Activated CD8-positive, alpha-beta T cell treated with anti-CD3 and anti-CD28 coated beads, Interleukin-2, amount 10 ng/mL, durations not matched to agents 7 days and 5 days (primary cell): ENCODE data around the gene SGTB. TPM values are rescaled to one million over a fixed set of nuclear protein-coding genes. Genes with fewer than 3 reads are reported as not detected.

Experiments used
- ATAC-seq: fragments of 150-1000 bp; cut with Tn5 transposase; one replicate; pipeline ENCODE4 v1.10.0; 2021; ENCODE audit warnings: moderate library complexity
- CTCF ChIA-PET: fragments of 350-600 bp; sonication (Branson Sonifier 250); formaldehyde crosslinking; loops from one replicate; lab custom pipeline; 2021; ENCODE audit warnings: antibody characterized with exemption; lab: Charles Lee
- POLR2A ChIA-PET: fragments of 350-600 bp; sonication (Branson Sonifier 250); formaldehyde crosslinking; loops from one replicate; lab custom pipeline; 2021; ENCODE audit warnings: antibody characterized with exemption; lab: Charles Lee
- DNase-seq: peaks from one replicate; pipeline ENCODE4 v3.0.0-alpha.2; 2020
- H3K27ac Mint-ChIP-seq: one replicate; pipeline ENCODE4 v1.8.0; 2021; ENCODE audit warnings: mild to moderate bottlenecking, mixed read lengths
- H3K27me3 Mint-ChIP-seq: one replicate; pipeline ENCODE4 v1.8.0; 2021; ENCODE audit warnings: low read depth, mixed read lengths
- H3K36me3 Mint-ChIP-seq: one replicate; pipeline ENCODE4 v1.8.0; 2021; ENCODE audit warnings: low read depth, mixed read lengths
- H3K4me1 Mint-ChIP-seq: one replicate; pipeline ENCODE4 v1.8.0; 2021; ENCODE audit warnings: low read depth, mixed read lengths
- H3K4me3 Mint-ChIP-seq: one replicate; pipeline ENCODE4 v1.8.0; 2021; ENCODE audit warnings: mild to moderate bottlenecking, mixed read lengths
- H3K9me3 Mint-ChIP-seq: one replicate; pipeline ENCODE4 v1.8.0; 2022; ENCODE audit warnings: mixed read lengths; ENCODE audit not compliant: insufficient read depth
- total RNA-seq, 2 experiments: library from RNA; stranded (reverse); gene quantifications; one replicate each; pipeline ENCODE4 v1.2.3, GENCODE V29; 2021

Gene SGTB
- total RNA-seq, 2 experiments from 2014 or later: 17.5 to 18.4 TPM

GRCh38 chr5:65663804-65664521 lies 57.9 kb downstream of the SGTB start:
- H3K27ac Mint-ChIP-seq: no peak overlapping the region
- ATAC-seq (no peak), DNase-seq (no peak)
- H3K36me3 Mint-ChIP-seq: peaks cover 17% of the 10 kb centered on the region
- peaks cover 2% of the 10 kb centered on the region for H3K4me1 Mint-ChIP-seq
- no peaks in the 10 kb centered on the region for H3K9me3 Mint-ChIP-seq
- POLR2A ChIA-PET: no interaction called here
- H3K27me3 Mint-ChIP-seq: no peaks in the 10 kb centered on the region
- no peak overlapping the region for H3K4me3 Mint-ChIP-seq
- CTCF ChIA-PET: interaction anchor here (1.0 kb wide), 1 partner anchor 15 kb away, joined by 3 read pairs; no protein-coding TSS in a partner anchor

GRCh38 chr5:65654713-65655112 lies 67.2 kb downstream of the SGTB start:
- Mint-ChIP-seq H3K9me3 (no peaks in the 10 kb centered on the region), H3K4me1 (no peaks in the 10 kb centered on the region), H3K36me3 (peaks cover 19% of the 10 kb centered on the region), H3K4me3 (no peak overlapping the region), H3K27me3 (no peaks in the 10 kb centered on the region), H3K27ac (no peak overlapping the region)
- DNase-seq: no peak
- ATAC-seq: no peak
- ChIA-PET POLR2A (no interaction called here), CTCF (no interaction called here)

- POLR2A ChIA-PET: interaction anchor here (0.7 to 1.7 kb wide), 3 partner anchors 27 to 190 kb away, joined by 3 to 5 read pairs (median 3); partner anchors contain the start of genes CENPK, PPWD1 and TRIM23
- CTCF ChIA-PET: interaction anchor here (0.6 to 1.4 kb wide), 4 partner anchors 10 to 60 kb away, joined by 3 read pairs; no protein-coding TSS in a partner anchor
Observed at GRCh38 chr5:65651144-65651543, 70.8 kb downstream of the SGTB start.

GRCh38 chr5:65647941-65648340 lies 74.0 kb downstream of the SGTB start:
- ChIA-PET CTCF (no interaction called here), POLR2A (no interaction called here)
- Mint-ChIP-seq H3K27me3 (no peaks in the 10 kb centered on the region), H3K4me3 (no peak overlapping the region), H3K36me3 (peaks cover 19% of the 10 kb centered on the region), H3K4me1 (no peaks in the 10 kb centered on the region), H3K27ac (no peak overlapping the region), H3K9me3 (no peaks in the 10 kb centered on the region)
- no peak for ATAC-seq
- DNase-seq: no peak

More at GRCh38 chr5:65651144-65651543, 70.8 kb downstream of the SGTB start:
- Mint-ChIP-seq H3K36me3 (peaks cover 20% of the 10 kb centered on the region), H3K27me3 (no peaks in the 10 kb centered on the region), H3K27ac (no peak overlapping the region), H3K9me3 (no peaks in the 10 kb centered on the region), H3K4me3 (no peak overlapping the region), H3K4me1 (no peaks in the 10 kb centered on the region)
- ATAC-seq (no peak), DNase-seq (no peak)

- ChIA-PET POLR2A (no interaction called here), CTCF (no interaction called here)
- no peaks in the 10 kb centered on the region for H3K27me3 Mint-ChIP-seq
- H3K36me3 Mint-ChIP-seq: peaks cover 16% of the 10 kb centered on the region
- H3K27ac Mint-ChIP-seq: no peak overlapping the region
- no peaks in the 10 kb centered on the region for H3K9me3 Mint-ChIP-seq
- no peak overlapping the region for H3K4me3 Mint-ChIP-seq
- H3K4me1 Mint-ChIP-seq: no peaks in the 10 kb centered on the region
- DNase-seq: no peak
- no peak for ATAC-seq
Observed at GRCh38 chr5:65646938-65647337, 75.0 kb downstream of the SGTB start.

GRCh38 chr5:65640240-65640639 lies 81.7 kb downstream of the SGTB start:
- ChIA-PET POLR2A (no interaction called here), CTCF (no interaction called here)
- H3K4me3 Mint-ChIP-seq: no peak overlapping the region
- H3K27me3 Mint-ChIP-seq: no peaks in the 10 kb centered on the region
- no peaks in the 10 kb centered on the region for H3K4me1 Mint-ChIP-seq
- no peak overlapping the region for H3K27ac Mint-ChIP-seq
- H3K36me3 Mint-ChIP-seq: peaks cover 25% of the 10 kb centered on the region
- ATAC-seq (no peak), DNase-seq (no peak)
- no peaks in the 10 kb centered on the region for H3K9me3 Mint-ChIP-seq

- H3K4me1 Mint-ChIP-seq: peaks cover 18% of the 10 kb centered on the region
- CTCF ChIA-PET: no interaction called here
- H3K36me3 Mint-ChIP-seq: peaks cover 19% of the 10 kb centered on the region
- POLR2A ChIA-PET: no interaction called here
- H3K27ac Mint-ChIP-seq: no peak overlapping the region
- H3K27me3 Mint-ChIP-seq: no peaks in the 10 kb centered on the region
- no peak overlapping the region for H3K4me3 Mint-ChIP-seq
- ATAC-seq (no peak), DNase-seq (no peak)
- H3K9me3 Mint-ChIP-seq: no peaks in the 10 kb centered on the region
Observed at GRCh38 chr5:65630981-65631380, 90.9 kb downstream of the SGTB start.

- Mint-ChIP-seq H3K9me3 (no peaks in the 10 kb centered on the region), H3K4me3 (peak overlapping the region; percentile 89), H3K4me1 (peaks cover 36% of the 10 kb centered on the region), H3K27ac (peak overlapping the region; percentile 73), H3K27me3 (no peaks in the 10 kb centered on the region), H3K36me3 (peaks cover 18% of the 10 kb centered on the region)
- ChIA-PET CTCF (interaction anchor here (1.4 kb wide), 1 partner anchor 63 kb away, joined by 4 read pairs; the partner anchor contains the start of genes CENPK and PPWD1), POLR2A (interaction anchor here (0.6 to 1.5 kb wide), 4 partner anchors 63 to 1542 kb away, joined by 3 to 7 read pairs (median 5); partner anchors contain the start of genes CENPK and PPWD1)
- DNase-seq: no peak
- ATAC-seq: no peak
Observed at GRCh38 chr5:65625743-65626142, 96.2 kb downstream of the SGTB start.

GRCh38 chr5:65624571-65625555 lies 97.0 kb downstream of the SGTB start, which contains the start of the genes SHLD3 and TRAPPC13:
TSS of gene SHLD3 (plus strand) at chr5:65625027. CDS start at chr5:65629588, 4,561 bp downstream.
TSS of gene TRAPPC13 (plus strand) at chr5:65625027. CDS start at chr5:65625061, 34 bp downstream.
- ChIA-PET POLR2A (interaction anchor here (0.6 to 2.0 kb wide), 8 partner anchors 41 to 1542 kb away, joined by 3 to 25 read pairs (median 4); partner anchors contain the start of genes CENPK, ERBIN and PPWD1), CTCF (interaction anchor here (0.6 to 1.4 kb wide), 4 partner anchors 13 to 98 kb away, joined by 3 to 5 read pairs (median 4); partner anchors contain the start of genes CENPK and PPWD1)
- H3K4me1 Mint-ChIP-seq: peaks cover 35% of the 10 kb centered on the region
- peaks cover 13% of the 10 kb centered on the region for H3K36me3 Mint-ChIP-seq
- H3K9me3 Mint-ChIP-seq: no peaks in the 10 kb centered on the region
- ATAC-seq (peak; percentile 79), DNase-seq (peak; percentile 90)
- H3K4me3 Mint-ChIP-seq: peak within 1 kb of the TSS; percentile 89
- H3K27ac Mint-ChIP-seq: peak within 1 kb of the TSS; percentile 97
- H3K27me3 Mint-ChIP-seq: no peaks in the 10 kb centered on the region

- Mint-ChIP-seq H3K36me3 (peaks cover 8% of the 10 kb centered on the region), H3K4me1 (peaks cover 31% of the 10 kb centered on the region), H3K27ac (peak within 1 kb of the TSS; percentile 97), H3K27me3 (no peaks in the 10 kb centered on the region), H3K9me3 (no peaks in the 10 kb centered on the region), H3K4me3 (peak within 1 kb of the TSS; percentile 89)
- ChIA-PET POLR2A (interaction anchor here (0.7 to 2.0 kb wide), 9 partner anchors 11 to 343 kb away, joined by 3 to 25 read pairs (median 4); partner anchors contain the start of genes CENPK, ERBIN and PPWD1), CTCF (interaction anchor here (0.6 to 1.6 kb wide), 7 partner anchors 10 to 141 kb away, joined by 3 to 8 read pairs (median 3); no protein-coding TSS in a partner anchor)
- peak; percentile 98 for ATAC-seq
- peak; percentile 95 for DNase-seq
Observed at GRCh38 chr5:65624025-65624570, 97.8 kb downstream of the SGTB start, which contains the start of gene TRIM23. TSS of gene TRIM23 (minus strand) at chr5:65624333. CDS start at chr5:65624274, 59 bp downstream.
